Measurements from ENCODE around the gene TOM1L2. TPM values are rescaled to one million over a fixed set of nuclear protein-coding genes. Genes with fewer than 3 reads are reported as not detected.

The TOM1L2 gene
- total RNA-seq, 1 donor = 34.1 TPM

DNA sequence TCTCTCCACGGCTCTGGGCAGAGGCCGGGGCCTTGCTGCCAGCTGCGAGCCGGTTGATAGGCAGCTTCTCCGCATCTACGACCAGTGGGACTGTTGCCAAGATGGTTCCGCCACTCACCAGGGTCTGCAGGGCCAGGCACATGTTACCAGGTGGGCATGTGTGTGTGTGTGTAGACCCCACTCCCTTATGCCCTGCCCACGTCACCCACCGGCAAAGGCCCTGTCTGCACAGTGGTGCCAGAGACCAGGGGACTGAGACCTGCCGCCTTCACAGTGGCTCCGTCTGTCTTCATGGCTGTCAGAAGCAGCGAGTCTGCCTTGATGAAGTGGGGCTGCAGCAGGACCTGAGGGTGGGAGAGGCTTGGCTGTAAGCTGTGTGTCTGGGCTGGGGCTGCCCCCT, 153.1 kb downstream of the TOM1L2 start:
- no peak for DNase-seq (ENCODE audit: low read depth)
- no peak overlapping the region for H3K4me3 ChIP-seq (ENCODE audit: low read depth, low read length)
- TF ChIP-seq, protein P1, sequence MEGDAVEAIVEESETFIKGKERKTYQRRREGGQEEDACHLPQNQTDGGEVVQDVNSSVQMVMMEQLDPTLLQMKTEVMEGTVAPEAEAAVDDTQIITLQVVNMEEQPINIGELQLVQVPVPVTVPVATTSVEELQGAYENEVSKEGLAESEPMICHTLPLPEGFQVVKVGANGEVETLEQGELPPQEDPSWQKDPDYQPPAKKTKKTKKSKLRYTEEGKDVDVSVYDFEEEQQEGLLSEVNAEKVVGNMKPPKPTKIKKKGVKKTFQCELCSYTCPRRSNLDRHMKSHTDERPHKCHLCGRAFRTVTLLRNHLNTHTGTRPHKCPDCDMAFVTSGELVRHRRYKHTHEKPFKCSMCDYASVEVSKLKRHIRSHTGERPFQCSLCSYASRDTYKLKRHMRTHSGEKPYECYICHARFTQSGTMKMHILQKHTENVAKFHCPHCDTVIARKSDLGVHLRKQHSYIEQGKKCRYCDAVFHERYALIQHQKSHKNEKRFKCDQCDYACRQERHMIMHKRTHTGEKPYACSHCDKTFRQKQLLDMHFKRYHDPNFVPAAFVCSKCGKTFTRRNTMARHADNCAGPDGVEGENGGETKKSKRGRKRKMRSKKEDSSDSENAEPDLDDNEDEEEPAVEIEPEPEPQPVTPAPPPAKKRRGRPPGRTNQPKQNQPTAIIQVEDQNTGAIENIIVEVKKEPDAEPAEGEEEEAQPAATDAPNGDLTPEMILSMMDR (IDR thresholded peaks at IDR 0.05; ENCODE audit: insufficient read depth, low read depth, low read length) = no peak

DNA sequence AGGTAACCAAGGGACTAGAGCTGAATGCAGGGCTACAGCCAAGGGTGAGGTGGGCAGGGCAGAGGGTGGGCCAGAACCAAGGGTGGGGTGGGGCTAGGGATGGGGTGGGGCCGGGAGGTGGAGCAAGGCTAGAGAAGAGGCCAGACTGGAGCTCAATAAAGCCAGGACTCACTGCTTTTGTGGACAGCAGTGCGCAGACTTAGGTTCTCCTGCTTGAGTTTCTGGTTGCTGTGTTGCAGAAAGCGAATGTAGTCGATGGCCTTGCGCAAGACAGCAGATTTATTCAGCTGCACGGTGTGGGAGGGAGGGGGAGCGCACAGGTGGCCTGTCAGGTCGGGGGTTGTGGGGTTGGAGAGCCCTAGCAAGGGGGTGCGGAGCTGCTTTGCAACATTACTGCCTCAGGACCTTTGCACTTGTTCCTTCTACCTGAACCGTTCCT, 154.1 kb downstream of the TOM1L2 start:
- no peak for DNase-seq (ENCODE audit: low read depth)
- H3K4me3 ChIP-seq (ENCODE audit: low read depth, low read length) = no peak overlapping the region
- TF ChIP-seq, protein P1 (IDR thresholded peaks at IDR 0.05; ENCODE audit: insufficient read depth, low read depth, low read length) = no peak

DNA sequence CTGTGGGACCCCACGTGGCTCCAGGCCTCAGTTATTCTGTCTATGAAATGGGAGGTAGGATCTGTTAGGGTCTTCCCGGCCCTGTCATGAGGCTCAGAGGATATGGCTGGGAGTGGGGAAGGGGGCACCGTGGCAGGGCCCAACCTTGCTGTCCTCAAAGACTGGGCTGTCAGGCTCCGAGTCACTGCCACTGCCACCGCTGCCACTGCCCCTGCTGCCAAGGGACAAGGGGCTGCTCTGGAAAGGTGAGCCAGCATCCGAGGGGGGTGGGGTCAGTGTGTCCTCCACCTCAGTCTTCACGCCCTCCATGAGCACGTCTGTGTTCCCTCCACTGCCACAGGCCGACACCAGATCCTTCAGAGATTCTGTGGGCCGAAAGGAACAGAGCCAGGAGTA, 154.7 kb downstream of the TOM1L2 start:
- TF ChIP-seq, protein P1 (IDR thresholded peaks at IDR 0.05; ENCODE audit: insufficient read depth, low read depth, low read length) = no peak
- H3K4me3 ChIP-seq (ENCODE audit: low read depth, low read length) = no peak overlapping the region
- no peak for DNase-seq (ENCODE audit: low read depth)

DNA sequence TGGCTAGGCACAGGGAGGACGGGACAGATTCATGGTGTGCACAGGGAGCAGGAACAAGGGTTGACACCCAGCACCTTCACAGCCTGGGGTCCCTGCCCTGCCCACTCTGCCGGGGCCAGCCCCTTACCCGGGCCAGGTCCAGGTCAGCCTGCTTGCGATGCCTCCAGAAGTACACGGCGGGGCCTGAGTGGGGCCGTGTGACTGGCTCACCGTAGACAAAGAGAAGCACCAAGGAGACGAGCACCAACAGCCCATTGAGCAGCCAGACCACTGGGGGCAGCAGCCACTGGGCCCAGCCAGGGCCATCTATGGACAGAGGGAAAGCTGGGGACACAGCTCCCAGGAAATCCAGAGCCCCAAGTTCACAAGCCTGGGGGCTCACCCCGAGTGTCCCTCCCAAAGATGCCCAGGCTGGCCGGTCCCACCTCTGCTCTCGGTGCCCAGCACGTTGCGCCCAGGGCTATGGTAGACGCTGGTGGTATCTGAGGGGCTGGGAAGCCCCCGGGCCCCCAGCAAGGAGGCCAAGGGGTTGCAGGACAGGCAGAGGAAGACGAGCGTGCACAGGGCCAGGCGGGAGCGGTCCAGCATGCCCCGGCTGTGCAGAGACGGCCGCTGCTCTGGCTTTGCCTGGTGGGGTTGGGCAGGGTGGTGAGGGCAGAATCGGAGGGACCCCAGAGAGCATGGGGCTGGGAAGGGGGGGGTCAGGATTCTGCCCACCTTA, 155.2 kb downstream of the TOM1L2 start:
- DNase-seq (ENCODE audit: low read depth) = no peak
- TF ChIP-seq, protein P1 (IDR thresholded peaks at IDR 0.05; ENCODE audit: insufficient read depth, low read depth, low read length) = no peak
- H3K4me3 ChIP-seq (ENCODE audit: low read depth, low read length) = no peak overlapping the region

DNA sequence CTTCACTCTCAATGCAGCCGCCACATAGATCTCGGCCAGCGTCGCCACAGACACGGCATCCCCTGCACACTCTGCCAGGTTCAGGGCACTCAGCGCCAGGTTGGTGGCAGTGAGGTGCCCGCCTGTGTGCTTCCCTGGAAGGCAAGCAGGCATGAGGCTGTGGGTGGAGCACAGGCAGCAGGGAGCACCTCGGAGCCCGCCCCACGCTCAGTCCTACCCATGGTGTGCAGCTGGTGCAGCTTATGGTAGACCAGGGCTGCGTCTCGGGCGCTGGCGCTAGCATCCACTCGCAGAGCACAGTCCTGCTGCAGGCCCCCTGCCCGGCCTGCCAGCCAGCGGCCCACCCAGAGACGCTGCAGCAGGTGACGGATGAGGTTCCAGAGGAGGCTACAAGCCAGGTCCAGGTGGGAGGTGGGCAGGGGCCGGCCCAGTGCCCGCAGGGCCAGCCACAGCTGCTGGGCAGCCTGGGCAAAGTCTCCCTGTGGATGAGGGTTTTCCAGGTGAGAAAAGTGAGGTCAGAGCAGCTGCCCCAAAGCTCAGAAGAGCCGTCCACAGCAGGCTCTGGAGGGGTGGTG, 155.9 kb downstream of the TOM1L2 start:
- H3K4me3 ChIP-seq (ENCODE audit: low read depth, low read length) = no peak overlapping the region
- no peak for DNase-seq (ENCODE audit: low read depth)
- TF ChIP-seq, protein P1 (IDR thresholded peaks at IDR 0.05; ENCODE audit: insufficient read depth, low read depth, low read length) = no peak

DNA sequence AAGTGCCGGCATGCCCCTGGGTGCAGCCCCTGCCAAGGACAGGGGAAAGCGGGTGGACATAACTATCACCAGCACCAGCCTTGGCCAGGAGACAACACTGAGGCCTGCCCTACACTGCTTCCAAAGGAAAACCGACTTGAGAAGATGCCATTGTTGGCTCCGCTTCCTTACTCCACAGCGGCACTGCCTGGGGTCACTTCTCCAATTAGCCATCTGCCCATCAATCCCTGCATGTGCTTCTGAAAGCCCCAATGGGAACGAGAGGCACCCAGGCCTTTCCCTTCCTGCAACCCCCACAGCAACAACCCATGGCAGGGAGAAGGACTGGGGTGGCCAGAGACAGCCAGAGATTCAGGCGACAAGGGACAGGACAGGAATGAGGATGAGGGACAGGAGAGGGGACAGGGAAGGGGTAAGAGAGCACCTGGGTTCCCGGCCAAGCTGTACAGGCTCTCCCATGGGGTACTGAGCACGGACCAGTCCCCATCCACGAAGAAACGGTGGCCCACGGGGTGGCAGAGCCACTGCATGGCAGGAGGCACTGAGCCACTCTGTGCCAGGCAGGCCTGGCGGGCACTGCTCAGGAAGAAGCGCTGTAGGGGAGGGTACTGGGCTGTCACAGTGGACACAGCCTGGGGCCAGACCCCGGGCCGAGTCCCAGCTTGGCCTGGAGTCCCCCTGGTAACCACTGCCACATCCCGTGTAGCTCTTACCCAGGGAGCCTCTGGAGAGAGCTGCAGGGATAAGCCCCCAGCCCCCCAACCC, 156.6 kb downstream of the TOM1L2 start:
- TF ChIP-seq, protein P1 (IDR thresholded peaks at IDR 0.05; ENCODE audit: insufficient read depth, low read depth, low read length) = no peak
- H3K4me3 ChIP-seq (ENCODE audit: low read depth, low read length) = no peak overlapping the region
- DNase-seq (ENCODE audit: low read depth) = no peak
